DND-41 (cell line): Measurements from ENCODE around the gene RNF168.
A peak's percentile ranks its signal among the peaks of the same experiment; 100 is the strongest.

Experiments used
- ATAC-seq: fragments of 200-7000 bp; cut with Tn5 transposase; 3 replicates; pipeline ENCODE4 v1.9.1; 2021; ENCODE audit warnings: low read depth; ENCODE audit not compliant: insufficient read depth
- DNase-seq: peaks from one replicate; pipeline ENCODE4 v3.0.0-alpha.2; 2020
- H2AFZ ChIP-seq: 2 replicates; pipeline ENCODE4 v1.6.0; 2012; ENCODE audit warnings: low read depth, low read length
- H3K27ac ChIP-seq: 2 replicates; pipeline ENCODE4 v1.5.1; 2012; ENCODE audit warnings: low read length, inconsistent platforms
- H3K27me3 ChIP-seq: fragments of 200-600 bp; sonication (generic); 2 replicates; pipeline ENCODE4 v1.6.0; 2012; ENCODE audit warnings: low read length, mild to moderate bottlenecking, inconsistent platforms; ENCODE audit not compliant: insufficient read depth, poor library complexity
- H3K36me3 ChIP-seq: 2 replicates; pipeline ENCODE4 v1.5.1; 2012; ENCODE audit warnings: low read length, inconsistent platforms; ENCODE audit not compliant: insufficient read depth
- H3K4me1 ChIP-seq: 2 replicates; pipeline ENCODE4 v1.5.1; 2012; ENCODE audit warnings: mild to moderate bottlenecking, low read length; ENCODE audit not compliant: insufficient read depth
- H3K4me2 ChIP-seq: 2 replicates; pipeline ENCODE4 v1.6.0; 2012; ENCODE audit warnings: mild to moderate bottlenecking, moderate library complexity, low read length, inconsistent platforms; ENCODE audit not compliant: insufficient read depth
- H3K4me3 ChIP-seq, 2 experiments: fragments of 200-600 bp in 1 of 2; shearing (Covaris generic) in 1 of 2; 2 replicates each; pipeline ENCODE4 v1.5.1; 2012 to 2016; ENCODE audit warnings: inconsistent platforms in 2 of 2, low read length in 2 of 2, mild to moderate bottlenecking in 2 of 2, low read depth in 1 of 2, moderate library complexity in 1 of 2
- H3K79me2 ChIP-seq: 2 replicates; pipeline ENCODE4 v1.6.0; 2012; ENCODE audit warnings: low read length, inconsistent platforms; ENCODE audit not compliant: insufficient read depth
- H3K9ac ChIP-seq: 2 replicates; pipeline ENCODE4 v1.6.0; 2012; ENCODE audit warnings: low read depth, mild to moderate bottlenecking, inconsistent platforms, low read length, moderate library complexity
- H3K9me3 ChIP-seq: 2 replicates; pipeline ENCODE4 v1.5.1; 2012; ENCODE audit warnings: low read length, moderate library complexity, mild to moderate bottlenecking, inconsistent platforms; ENCODE audit not compliant: insufficient read depth, severe bottlenecking
- H4K20me1 ChIP-seq: 2 replicates; pipeline ENCODE4 v1.6.0; 2012; ENCODE audit warnings: low read length; ENCODE audit not compliant: insufficient read depth
- EZH2 ChIP-seq: IDR thresholded peaks from 3 replicates; pipeline ENCODE4 v1.6.1; 2012; ENCODE audit warnings: borderline replicate concordance, low read depth, mild to moderate bottlenecking, moderate library complexity, low read length, inconsistent platforms; ENCODE audit not compliant: severe bottlenecking
- TF ChIP-seq, protein P1 (sequence below): IDR thresholded peaks from 2 replicates; pipeline ENCODE4 v1.5.1; 2012; ENCODE audit warnings: borderline replicate concordance, low read length, moderate library complexity, mild to moderate bottlenecking; ENCODE audit not compliant: poor library complexity, severe bottlenecking; ENCODE audit errors: extremely low read depth

Gene RNF168

DNA sequence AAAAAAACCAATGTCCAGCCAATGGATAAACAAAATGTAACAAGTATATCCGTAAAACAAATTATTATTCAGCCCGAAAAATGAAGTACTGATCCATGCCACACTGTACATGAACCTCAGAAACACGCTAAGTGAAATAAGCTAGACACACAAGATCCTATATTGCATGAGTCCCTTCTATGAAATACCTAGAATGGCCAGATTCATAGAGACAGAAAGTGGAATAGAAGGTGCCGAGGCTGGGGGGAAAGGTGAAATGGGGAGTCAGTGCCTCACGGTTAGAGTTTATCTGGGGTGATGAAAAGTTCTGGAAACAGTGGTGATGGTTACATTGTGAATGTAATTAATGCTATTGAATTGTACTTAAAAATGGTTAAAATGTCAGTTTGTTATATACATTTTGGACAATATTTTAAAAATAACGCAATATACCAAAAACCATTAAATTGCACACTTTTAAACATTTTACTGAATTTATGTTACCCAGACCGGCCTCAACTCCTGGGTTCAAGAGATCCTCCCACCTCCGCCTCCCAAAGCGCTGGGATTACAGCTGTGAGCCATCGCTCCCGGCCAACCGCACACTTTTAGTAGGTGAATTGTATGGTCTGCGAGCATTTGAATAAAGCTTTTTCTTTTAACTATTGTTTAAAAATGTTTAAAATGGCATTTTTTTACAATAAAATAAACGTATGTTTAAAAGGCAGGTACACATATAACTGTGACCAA, 2.1 kb downstream of the RNF168 start:
- no peaks in the 10 kb centered on the region for H3K27me3 ChIP-seq
- H3K4me3 ChIP-seq = peak overlapping the region; percentile 71 to 82
- peaks cover 34% of the 10 kb centered on the region for H3K4me1 ChIP-seq
- H3K9ac ChIP-seq = peak overlapping the region; percentile 78
- TF ChIP-seq EZH2 = no peak
- TF ChIP-seq, protein P1, sequence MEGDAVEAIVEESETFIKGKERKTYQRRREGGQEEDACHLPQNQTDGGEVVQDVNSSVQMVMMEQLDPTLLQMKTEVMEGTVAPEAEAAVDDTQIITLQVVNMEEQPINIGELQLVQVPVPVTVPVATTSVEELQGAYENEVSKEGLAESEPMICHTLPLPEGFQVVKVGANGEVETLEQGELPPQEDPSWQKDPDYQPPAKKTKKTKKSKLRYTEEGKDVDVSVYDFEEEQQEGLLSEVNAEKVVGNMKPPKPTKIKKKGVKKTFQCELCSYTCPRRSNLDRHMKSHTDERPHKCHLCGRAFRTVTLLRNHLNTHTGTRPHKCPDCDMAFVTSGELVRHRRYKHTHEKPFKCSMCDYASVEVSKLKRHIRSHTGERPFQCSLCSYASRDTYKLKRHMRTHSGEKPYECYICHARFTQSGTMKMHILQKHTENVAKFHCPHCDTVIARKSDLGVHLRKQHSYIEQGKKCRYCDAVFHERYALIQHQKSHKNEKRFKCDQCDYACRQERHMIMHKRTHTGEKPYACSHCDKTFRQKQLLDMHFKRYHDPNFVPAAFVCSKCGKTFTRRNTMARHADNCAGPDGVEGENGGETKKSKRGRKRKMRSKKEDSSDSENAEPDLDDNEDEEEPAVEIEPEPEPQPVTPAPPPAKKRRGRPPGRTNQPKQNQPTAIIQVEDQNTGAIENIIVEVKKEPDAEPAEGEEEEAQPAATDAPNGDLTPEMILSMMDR = no peak
- peaks cover 4% of the 10 kb centered on the region for H3K9me3 ChIP-seq
- peak overlapping the region; percentile 91 for H3K27ac ChIP-seq
- H3K36me3 ChIP-seq = peaks cover 33% of the 10 kb centered on the region
- H3K4me2 ChIP-seq = peak overlapping the region; percentile 81
- H3K79me2 ChIP-seq = peaks cover 69% of the 10 kb centered on the region
- H2AFZ ChIP-seq = no peak overlapping the region
- H4K20me1 ChIP-seq = peaks cover 53% of the 10 kb centered on the region
- DNase-seq = no peak
- ATAC-seq = no peak

DNA sequence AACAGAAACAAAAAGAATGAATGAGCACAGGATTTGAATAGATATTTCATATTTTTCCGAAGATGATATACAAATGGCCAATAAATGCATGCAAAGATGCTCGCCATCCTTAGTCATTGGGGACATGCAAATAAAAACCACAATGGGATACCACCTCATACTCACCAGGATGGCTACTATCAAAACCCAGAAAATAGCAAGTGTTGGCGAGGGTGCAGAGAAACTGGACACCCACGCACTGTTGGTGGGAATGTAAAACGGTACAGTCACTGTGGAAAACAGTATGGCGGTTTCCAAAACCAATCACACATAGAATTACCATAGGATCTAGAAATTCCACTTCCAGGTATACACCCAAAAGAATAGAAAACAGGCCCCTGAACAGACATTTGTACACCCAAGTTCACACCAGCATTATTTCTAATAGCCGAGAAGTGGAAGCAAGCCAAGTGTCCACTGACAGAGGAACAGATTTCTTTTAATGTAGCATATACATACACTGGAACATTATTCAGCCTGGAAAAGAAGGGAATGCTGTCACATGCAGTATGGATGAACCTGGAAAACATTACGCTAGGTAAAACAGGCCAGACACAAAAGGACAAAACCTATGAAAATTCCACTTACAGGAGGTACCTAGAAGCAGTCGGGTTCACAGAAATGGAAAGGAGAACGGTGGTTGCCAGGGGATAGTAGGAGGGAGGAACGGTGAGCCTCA, 3.6 kb downstream of the RNF168 start:
- no peaks in the 10 kb centered on the region for H3K27me3 ChIP-seq
- H3K9ac ChIP-seq = peak overlapping the region; percentile 78
- H3K4me1 ChIP-seq = peaks cover 34% of the 10 kb centered on the region
- DNase-seq = no peak
- TF ChIP-seq, protein P1 = no peak
- no peak for TF ChIP-seq EZH2
- H3K9me3 ChIP-seq = no peaks in the 10 kb centered on the region
- H3K36me3 ChIP-seq = peaks cover 46% of the 10 kb centered on the region
- H2AFZ ChIP-seq = no peak overlapping the region
- peak overlapping the region; percentile 81 for H3K4me2 ChIP-seq
- no peak for ATAC-seq
- H3K27ac ChIP-seq = peak overlapping the region; percentile 70
- H3K4me3 ChIP-seq = peak overlapping the region; percentile 71 to 82
- H3K79me2 ChIP-seq = peaks cover 84% of the 10 kb centered on the region
- peaks cover 66% of the 10 kb centered on the region for H4K20me1 ChIP-seq

DNA sequence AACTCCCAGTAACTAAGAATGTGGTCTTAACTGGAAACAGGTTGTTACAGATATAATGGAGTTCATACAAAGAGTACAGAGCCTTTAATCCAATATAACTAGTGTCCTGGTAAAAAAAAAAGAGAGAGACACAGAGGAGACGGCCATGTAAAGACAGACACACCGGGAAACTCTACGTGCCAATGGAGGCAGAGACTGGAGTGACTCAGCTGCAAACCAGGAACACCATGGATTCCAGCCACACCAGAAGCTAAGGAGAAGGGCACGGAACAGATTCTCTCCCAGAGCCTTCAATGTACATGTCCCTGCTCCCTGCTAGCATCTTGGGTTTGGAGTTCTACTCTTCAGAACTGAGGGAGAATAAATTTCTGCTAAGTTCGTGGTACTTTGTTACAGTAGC, 4.5 kb downstream of the RNF168 start:
- H2AFZ ChIP-seq = no peak overlapping the region
- H3K9me3 ChIP-seq = no peaks in the 10 kb centered on the region
- H3K79me2 ChIP-seq = peaks cover 93% of the 10 kb centered on the region
- peak overlapping the region; percentile 78 for H3K9ac ChIP-seq
- H3K4me2 ChIP-seq = peak overlapping the region; percentile 81
- ATAC-seq = no peak
- DNase-seq = no peak
- H3K4me1 ChIP-seq = peaks cover 30% of the 10 kb centered on the region
- H3K4me3 ChIP-seq = peak overlapping the region in 1 of 2 experiments; percentile 82; a peak in 2 of 4 replicates
- peaks cover 54% of the 10 kb centered on the region for H3K36me3 ChIP-seq
- H3K27ac ChIP-seq = peak overlapping the region; percentile 39
- H3K27me3 ChIP-seq = no peaks in the 10 kb centered on the region
- TF ChIP-seq, protein P1 = no peak
- no peak for TF ChIP-seq EZH2
- H4K20me1 ChIP-seq = peaks cover 75% of the 10 kb centered on the region
